ENCODE results near the gene PLEKHA7.

The PLEKHA7 gene

GRCh38 chr11:16767957-16768356 is 246.3 kb downstream of the PLEKHA7 start:
- DNase-seq, result no peak

- no peak for DNase-seq
Measured at GRCh38 chr11:16767137-16767536, 247.1 kb downstream of the PLEKHA7 start.

GRCh38 chr11:16764888-16765287 is 249.3 kb downstream of the PLEKHA7 start:
- DNase-seq, result no peak

GRCh38 chr11:16763746-16764145 is 250.5 kb downstream of the PLEKHA7 start:
- DNase-seq, result no peak

GRCh38 chr11:16759857-16760508 is 254.2 kb downstream of the PLEKHA7 start:
- no peak for DNase-seq

- no peak for DNase-seq
Measured at GRCh38 chr11:16758382-16759024, 255.7 kb downstream of the PLEKHA7 start.

GRCh38 chr11:16750417-16750816 is 263.8 kb downstream of the PLEKHA7 start:
- no peak for DNase-seq

GRCh38 chr11:16749666-16750065 is 264.5 kb downstream of the PLEKHA7 start:
- no peak for DNase-seq

GRCh38 chr11:16749092-16749491 is 265.1 kb downstream of the PLEKHA7 start:
- DNase-seq, result no peak

GRCh38 chr11:16745950-16746605 is 268.1 kb downstream of the PLEKHA7 start:
- no peak for DNase-seq

GRCh38 chr11:16744128-16744725 is 270.0 kb downstream of the PLEKHA7 start:
- no peak for DNase-seq

- no peak for DNase-seq
Measured at GRCh38 chr11:16743478-16743877, 270.7 kb downstream of the PLEKHA7 start.

GRCh38 chr11:16741473-16741872 is 272.7 kb downstream of the PLEKHA7 start:
- no peak for DNase-seq

GRCh38 chr11:16738947-16739815 is 275.0 kb downstream of the PLEKHA7 start:
- no peak for DNase-seq

GRCh38 chr11:16738193-16738946 is 275.8 kb downstream of the PLEKHA7 start, which contains the start of gene C11orf58:
C11orf58 (plus strand) TSS chr11:16738647; CDS start chr11:16738779, 132 bp downstream.
- peak; percentile 86 for DNase-seq

GRCh38 chr11:16737818-16738192 is 276.4 kb downstream of the PLEKHA7 start:
- DNase-seq, result no peak

Measured in stimulated activated CD4-positive, alpha-beta T cell treated with anti-CD3 and anti-CD28 coated beads, Interleukin-12 subunit alpha, Interleukin-12 subunit beta, amount 100 ng/mL, for 4 hours (primary cell).